Islet of Langerhans (tissue), 1 donor: ENCODE results near the gene ORC1.
"Not testable (repeated sequence)": the region's sequence is repeated elsewhere in the genome, so short reads cannot be mapped to it uniquely, and the experiment has no call there.

Experiments
- FAIRE-seq: peaks from one replicate; lab custom pipeline; 2011; peaks lifted over from hg19 to GRCh38; lab: Jason Lieb, UNC

The ORC1 gene

GRCh38 chr1:52385376-52385775 is 18.8 kb downstream of the ORC1 start:
- FAIRE-seq, result no peak

- FAIRE-seq, result not testable (repeated sequence)
These were observed 34.4 kb downstream of the ORC1 start for GRCh38 chr1:52369851-52370250.

GRCh38 chr1:52368383-52369172 is 35.6 kb downstream of the ORC1 start:
- no peak for FAIRE-seq

GRCh38 chr1:52367272-52367671 is 37.0 kb downstream of the ORC1 start:
- FAIRE-seq, result no peak

GRCh38 chr1:52366517-52366827 is 37.8 kb downstream of the ORC1 start:
- no peak for FAIRE-seq

- no peak for FAIRE-seq
These were observed 38.3 kb downstream of the ORC1 start, which contains the start of gene CC2D1B for GRCh38 chr1:52365746-52366516. Gene CC2D1B, minus strand, starts transcription at chr1:52366205. Its CDS starts 1,585 bp downstream, at chr1:52364620.

- no peak for FAIRE-seq
These were observed 39.0 kb downstream of the ORC1 start for GRCh38 chr1:52365071-52365745.

- FAIRE-seq, result no peak
These were observed 39.9 kb downstream of the ORC1 start for GRCh38 chr1:52364235-52364839.

- FAIRE-seq, result no peak
These were observed 43.6 kb downstream of the ORC1 start for GRCh38 chr1:52360595-52360968.

GRCh38 chr1:52359676-52360594 is 44.3 kb downstream of the ORC1 start:
- no peak for FAIRE-seq

- no peak for FAIRE-seq
These were observed 45.2 kb downstream of the ORC1 start for GRCh38 chr1:52358851-52359497.

- FAIRE-seq, result no peak
These were observed 46.8 kb downstream of the ORC1 start for GRCh38 chr1:52357397-52357796.

- FAIRE-seq, result no peak
These were observed 47.3 kb downstream of the ORC1 start for GRCh38 chr1:52356818-52357355.

GRCh38 chr1:52355847-52356505 is 48.2 kb downstream of the ORC1 start:
- no peak for FAIRE-seq

GRCh38 chr1:52355436-52355835 is 48.8 kb downstream of the ORC1 start:
- FAIRE-seq, result no peak

GRCh38 chr1:52352690-52353089 is 51.5 kb downstream of the ORC1 start:
- FAIRE-seq, result no peak

GRCh38 chr1:52348704-52349300 is 55.4 kb downstream of the ORC1 start:
- FAIRE-seq, result no peak

GRCh38 chr1:52346653-52347052 is 57.6 kb downstream of the ORC1 start:
- no peak for FAIRE-seq

- no peak for FAIRE-seq
These were observed 59.0 kb downstream of the ORC1 start for GRCh38 chr1:52345252-52345651.

- FAIRE-seq, result no peak
These were observed 60.2 kb downstream of the ORC1 start for GRCh38 chr1:52343979-52344378.
